H4 (cell line): ENCODE results near the gene ZSCAN21. TPM values are rescaled to one million over a fixed set of nuclear protein-coding genes. Genes with fewer than 3 reads are reported as not detected.
A peak's percentile ranks its signal among the peaks of the same experiment; 100 is the strongest.

Experiments
- DNase-seq: peaks from one replicate; pipeline ENCODE4 v3.0.0-alpha.2; 2015; ENCODE audit warnings: low spot score
- total RNA-seq: library from RNA; depleted of rRNA; stranded (reverse); fragments of >200 nt; shearing (Covaris generic); gene quantifications from 2 replicates; pipeline ENCODE4 v1.2.3, GENCODE V29; 2014; rRNA removed

Gene ZSCAN21
- total RNA-seq, 1 experiment from 2014 or later, result 11.7 TPM

DNA sequence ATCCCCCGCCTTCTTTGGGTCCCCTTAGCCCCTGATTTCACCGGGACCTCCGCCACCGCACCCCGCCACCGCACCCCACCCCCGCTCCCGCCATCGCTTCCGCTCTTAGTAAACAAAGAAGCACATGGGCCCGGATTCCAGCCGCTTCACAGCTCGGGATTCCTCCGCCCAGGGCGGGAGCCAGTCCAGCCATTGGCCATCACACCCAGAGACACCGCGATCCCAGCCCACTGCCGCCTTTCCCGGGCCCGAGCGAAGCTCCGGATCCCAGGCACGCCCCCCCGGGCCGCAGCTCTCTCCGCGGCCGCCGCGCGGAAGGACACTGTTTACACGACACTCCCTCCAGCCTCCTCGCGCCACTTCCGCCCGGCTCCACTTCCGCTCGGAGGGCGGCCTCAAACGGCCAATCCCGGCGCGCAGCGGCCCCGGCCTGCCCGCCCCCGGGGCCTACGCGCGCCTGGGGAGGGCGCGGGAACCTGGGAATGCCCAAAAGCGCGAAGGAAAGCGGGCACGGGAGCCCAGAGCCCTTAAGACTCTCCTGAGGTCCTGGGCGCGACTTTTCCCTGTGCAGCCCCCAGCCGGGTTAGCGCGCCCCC lies 50.9 kb downstream of the ZSCAN21 start:
- peak; percentile 95 for DNase-seq

DNA sequence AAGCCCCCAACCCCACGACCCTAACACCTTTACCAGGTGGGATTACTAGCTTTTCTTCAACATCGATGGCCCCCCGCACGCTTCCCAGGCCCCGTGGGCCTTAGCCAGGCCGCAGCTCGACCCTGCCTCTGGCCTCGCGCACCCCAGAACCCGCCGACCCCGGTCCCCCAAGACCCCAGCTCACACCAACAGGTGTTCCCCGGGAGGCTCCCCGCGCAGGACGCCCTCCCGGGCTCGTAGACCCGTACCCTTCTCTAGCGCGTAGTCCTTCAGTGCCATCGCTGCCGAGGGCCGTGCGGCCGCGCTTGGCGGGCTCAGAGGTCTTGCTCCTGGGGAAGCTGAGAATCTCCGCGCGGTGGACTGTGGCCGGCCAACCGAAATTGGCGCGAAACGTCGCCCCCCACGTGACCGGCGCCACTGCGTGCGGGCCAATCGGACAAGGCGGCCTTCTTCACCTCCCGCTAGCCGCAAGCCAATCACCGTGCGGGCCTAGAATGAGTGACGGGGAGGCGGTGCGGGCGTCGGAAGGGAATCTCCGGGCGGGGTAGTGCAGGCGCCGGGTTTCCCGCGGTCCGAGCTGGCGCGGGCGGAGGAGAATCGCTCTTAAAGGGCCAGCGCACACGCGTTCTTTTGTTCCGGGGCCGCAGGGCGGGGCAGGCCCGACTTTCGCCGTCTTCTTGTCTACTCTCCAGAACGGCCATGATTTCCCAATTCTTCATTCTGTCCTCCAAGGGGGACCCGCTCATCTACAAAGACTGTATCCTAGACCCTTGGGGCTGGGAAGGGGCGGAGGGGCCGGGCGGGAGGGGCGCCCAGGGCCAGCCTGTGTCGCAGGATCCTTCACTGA lies 51.7 kb downstream of the ZSCAN21 start, which contains the start of the genes AP4M1 and MCM7:
Gene AP4M1 (plus strand): TSS at position 628 of the 847 bp plus-strand sequence. CDS start 72 bp downstream, at position 700.
Gene MCM7 (minus strand): TSS at position 382 of the 847 bp plus-strand sequence. CDS start 103 bp downstream, at position 279.
- peak; percentile 99 for DNase-seq

DNA sequence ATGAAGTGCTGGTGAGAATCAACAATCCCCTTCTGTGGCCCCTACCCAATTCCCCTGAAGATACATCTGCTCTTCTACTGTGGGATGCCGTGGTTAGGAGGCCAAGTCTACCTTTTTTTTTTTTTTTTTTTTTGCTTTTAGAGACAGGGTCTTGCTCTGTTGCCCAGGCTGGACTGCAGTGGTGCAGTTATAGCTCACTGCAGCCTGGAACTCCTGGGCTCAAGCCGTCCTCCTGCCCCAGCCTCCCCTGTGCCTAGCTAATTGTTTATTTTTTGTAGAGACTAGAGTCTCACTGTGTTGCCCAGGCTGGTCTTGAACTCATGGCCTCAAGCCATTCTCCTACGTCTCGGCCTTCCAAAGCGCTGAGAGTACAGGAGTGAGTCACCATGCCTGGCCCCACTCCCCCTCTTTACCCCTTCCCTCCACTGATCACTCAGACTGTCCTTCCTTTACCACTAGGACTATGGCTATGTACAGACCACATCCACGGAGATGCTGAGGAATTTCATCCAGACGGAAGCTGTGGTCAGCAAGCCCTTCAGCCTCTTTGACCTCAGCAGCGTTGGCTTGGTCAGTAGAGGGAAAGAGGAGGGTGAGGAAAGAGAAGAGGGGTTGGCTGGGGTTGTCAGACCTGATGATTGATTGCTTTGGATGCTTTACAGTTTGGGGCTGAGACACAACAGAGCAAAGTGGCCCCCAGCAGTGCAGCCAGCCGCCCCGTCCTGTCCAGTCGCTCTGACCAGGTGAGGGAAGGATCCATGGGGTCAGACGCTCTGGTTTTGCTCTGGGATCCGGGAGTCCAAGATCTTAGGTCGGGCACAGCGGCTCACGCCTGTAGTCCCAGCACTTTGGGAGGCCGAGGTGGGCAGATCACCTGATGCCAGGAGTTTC lies 53.6 kb downstream of the ZSCAN21 start:
- no peak for DNase-seq

GRCh38 chr7:100105534-100105933 lies 56.0 kb downstream of the ZSCAN21 start:
- no peak for DNase-seq

DNA sequence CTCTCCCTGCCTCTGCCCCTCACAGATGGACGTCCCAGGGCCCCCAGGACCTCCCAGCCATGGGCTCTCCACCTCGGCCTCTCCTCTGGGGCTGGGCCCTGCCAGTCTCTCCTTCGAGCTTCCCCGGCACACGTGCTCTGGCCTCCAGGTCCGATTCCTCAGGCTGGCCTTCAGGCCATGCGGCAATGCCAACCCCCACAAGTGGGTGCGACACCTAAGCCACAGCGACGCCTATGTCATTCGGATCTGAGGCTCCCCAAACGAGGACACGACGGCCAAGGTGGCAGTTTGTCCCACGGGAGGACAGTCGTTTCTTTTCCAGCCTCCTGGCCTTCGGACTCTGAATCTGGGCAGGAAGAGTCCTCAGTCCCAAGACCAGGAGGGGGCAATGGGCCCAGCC lies 57.1 kb downstream of the ZSCAN21 start:
- no peak for DNase-seq

GRCh38 chr7:100107125-100107737 lies 57.7 kb downstream of the ZSCAN21 start:
- DNase-seq, result no peak

GRCh38 chr7:100107890-100108289 lies 58.3 kb downstream of the ZSCAN21 start:
- no peak for DNase-seq

- no peak for DNase-seq
These were observed 60.1 kb downstream of the ZSCAN21 start for GRCh38 chr7:100109521-100110163.

DNA sequence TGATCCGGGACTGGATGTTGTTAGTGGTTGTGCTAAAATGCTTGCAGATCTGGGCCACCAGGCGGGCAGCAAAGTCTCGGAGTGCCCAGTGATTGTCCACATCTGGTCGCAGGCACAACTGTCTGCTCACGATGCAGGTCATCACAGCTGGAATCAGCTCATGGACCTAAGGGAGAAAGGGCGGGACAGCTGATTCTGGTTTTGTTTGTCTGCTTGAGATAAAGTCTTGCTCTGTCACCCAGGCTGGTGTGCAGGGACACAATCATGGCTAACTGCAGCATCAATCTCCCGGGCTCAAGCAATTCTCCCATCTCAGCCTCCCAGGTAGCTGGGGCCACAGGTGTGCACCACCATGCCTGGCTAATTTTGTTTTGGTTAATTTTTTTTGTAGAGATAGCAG lies 61.6 kb downstream of the ZSCAN21 start:
- no peak for DNase-seq

DNA sequence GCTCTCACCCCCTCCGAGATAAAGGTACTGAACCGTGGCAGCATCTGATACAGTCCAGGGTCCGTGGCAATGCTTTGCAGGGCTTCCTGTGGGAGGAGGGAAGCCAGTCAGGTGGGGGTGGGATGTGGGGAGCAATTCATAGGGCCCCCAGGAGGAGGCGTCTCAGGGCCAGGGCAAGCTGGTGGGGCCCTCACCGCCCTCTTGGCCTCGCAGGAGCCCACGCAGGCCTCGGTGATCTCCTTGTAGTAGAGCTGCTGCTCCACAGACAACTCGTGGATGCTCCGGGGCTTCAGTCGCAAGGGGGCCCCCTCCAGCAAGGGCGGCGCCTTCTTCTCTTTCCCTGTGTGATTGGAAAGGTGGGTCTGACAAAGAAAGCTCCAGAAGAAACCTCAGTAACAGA lies 62.3 kb downstream of the ZSCAN21 start:
- DNase-seq, result no peak

Other genes with a start within 250 kb of the ZSCAN21 start
- gene CYP3A43, start 221.8 kb upstream of the ZSCAN21 start, total RNA-seq, result not detected in 2 replicates
- 0.23 TPM in 1 of 2 replicates, not detected in the other for gene OR2AE1, start 172.7 kb upstream of the ZSCAN21 start, total RNA-seq
- 21.1 and 21.7 TPM in 2 replicates for gene TRIM4, start 130.2 kb upstream of the ZSCAN21 start, total RNA-seq
- gene GJC3, start 120.2 kb upstream of the ZSCAN21 start, total RNA-seq, result 0.10 TPM in 1 of 2 replicates, not detected in the other
- gene AZGP1, start 73.7 kb upstream of the ZSCAN21 start, total RNA-seq, result 1.3 and 3.5 TPM in 2 replicates
- gene ZKSCAN1, start 34.2 kb upstream of the ZSCAN21 start, total RNA-seq, result 9.1 and 12.2 TPM in 2 replicates
- gene ZNF3, start 31.9 kb downstream of the ZSCAN21 start, total RNA-seq, result 32.3 and 32.5 TPM in 2 replicates
- gene COPS6, start 39.2 kb downstream of the ZSCAN21 start, total RNA-seq, result 76.6 and 95.4 TPM in 2 replicates
- 258 and 299 TPM in 2 replicates for gene MCM7, start 51.6 kb downstream of the ZSCAN21 start, total RNA-seq
- gene AP4M1, start 51.9 kb downstream of the ZSCAN21 start, total RNA-seq, result 20.0 and 29.6 TPM in 2 replicates
- 44.0 and 62.1 TPM in 2 replicates for gene TAF6, start 69.6 kb downstream of the ZSCAN21 start, total RNA-seq
- 31.9 and 33.1 TPM in 2 replicates for gene CNPY4, start 69.9 kb downstream of the ZSCAN21 start, total RNA-seq
- gene MBLAC1, start 77.2 kb downstream of the ZSCAN21 start, total RNA-seq, result 0.52 and 1.6 TPM in 2 replicates
- 217 and 229 TPM in 2 replicates for gene LAMTOR4, start 99.1 kb downstream of the ZSCAN21 start, total RNA-seq
- 7.7 and 8.0 TPM in 2 replicates for gene TRAPPC14, start 108.9 kb downstream of the ZSCAN21 start, total RNA-seq
- 0.33 and 0.62 TPM in 2 replicates for gene GAL3ST4, start 118.8 kb downstream of the ZSCAN21 start, total RNA-seq
- 0.95 and 3.6 TPM in 2 replicates for gene GPC2, start 127.6 kb downstream of the ZSCAN21 start, total RNA-seq
- gene STAG3, start 128.1 kb downstream of the ZSCAN21 start, total RNA-seq, result 0.35 TPM in 1 of 2 replicates, not detected in the other
- gene PVRIG, start 170.2 kb downstream of the ZSCAN21 start, total RNA-seq, result not detected in 2 replicates